HCT116 (cell line): Measurements from ENCODE around the gene DNM3. TPM values are rescaled to one million over a fixed set of nuclear protein-coding genes. Genes with fewer than 3 reads are reported as not detected.

Experiments used
- ATAC-seq: fragments of 200-7000 bp; cut with Tn5 transposase; 2 replicates; pipeline ENCODE4 v1.9.1; 2020; ENCODE audit warnings: mild to moderate bottlenecking, moderate library complexity
- BruUV-seq: library from RNA; stranded (reverse); fragments of 400-500 nt; replicated peaks from 2 replicates; lab custom pipeline; 2021; lab: Mats Ljungman, UMichigan
- CTCF ChIA-PET: fragments of 300-600 bp; sonication (Branson Sonifier 250); formaldehyde crosslinking; loops from one replicate; lab custom pipeline; 2021; ENCODE audit warnings: antibody characterized with exemption; lab: Charles Lee
- POLR2A ChIA-PET: fragments of 300-600, 350-600 bp; sonication (Branson Sonifier 250); formaldehyde crosslinking; loops from one replicate; lab custom pipeline; 2021; ENCODE audit warnings: antibody characterized with exemption; lab: Charles Lee
- RAD21 ChIA-PET, 2 experiments: fragments of 300-600 bp; sonication (Branson Sonifier 250); formaldehyde crosslinking; loops; one replicate each; lab custom pipeline; 2023; ENCODE audit warnings: low total read pairs in 2 of 2; ENCODE audit not compliant: uncharacterized antibody in 2 of 2, unreplicated experiment in 2 of 2, low non-redundant PET in 1 of 2; lab: Charles Lee
- DNase-seq: peaks from one replicate; pipeline ENCODE4 v3.0.0-alpha.2; 2010; ENCODE audit warnings: low read depth, low spot score
- H2AFZ ChIP-seq: fragments of 200-600 bp; shearing (Covaris generic), sonication (generic); 2 replicates; pipeline ENCODE4 v1.6.1; 2017; ENCODE audit warnings: low read depth, mixed run types, mixed read lengths, antibody characterized with exemption, low read length; ENCODE audit not compliant: poor library complexity, severe bottlenecking
- H3K27ac ChIP-seq: 2 replicates; pipeline ENCODE4 v1.5.1; 2012; ENCODE audit warnings: low read depth, low read length
- H3K27me3 ChIP-seq: fragments of 200-600 bp; sonication (generic); 2 replicates; pipeline ENCODE4 v1.6.1; 2016; ENCODE audit warnings: mixed run types, low read length, mixed read lengths; ENCODE audit not compliant: insufficient read depth
- H3K36me3 ChIP-seq, 2 experiments: fragments of 200-500 bp in 1 of 2; fragments of 200-600 bp in 1 of 2; sonication (Bioruptor generic) in 1 of 2; sonication (generic) in 1 of 2; 2 replicates each; pipeline versions ENCODE4 v1.5.1 to v1.6.1; 2014 to 2016; ENCODE audit warnings: low read length in 2 of 2, inconsistent platforms in 1 of 2, mixed read lengths in 1 of 2, mixed run types in 1 of 2; ENCODE audit not compliant: insufficient read depth in 2 of 2, control insufficient read depth in 1 of 2
- H3K4me1 ChIP-seq, 2 experiments: fragments of 200-600 bp in 1 of 2; sonication (generic) in 1 of 2; 2 replicates each; pipeline versions ENCODE4 v1.5.1 to v1.6.1; 2012 to 2017; ENCODE audit warnings: low read length in 2 of 2, inconsistent platforms in 1 of 2, mild to moderate bottlenecking in 1 of 2, mixed read lengths in 1 of 2, mixed run types in 1 of 2, moderate library complexity in 1 of 2; ENCODE audit not compliant: insufficient read depth in 2 of 2, control insufficient read depth in 1 of 2
- H3K4me2 ChIP-seq: fragments of 200-600 bp; sonication (generic); 2 replicates; pipeline ENCODE4 v1.6.1; 2017; ENCODE audit warnings: mixed run types, low read length, mixed read lengths
- H3K4me3 ChIP-seq, 2 experiments: fragments of 200-600 bp in 1 of 2; sonication (generic) in 1 of 2; replicated peaks in 1 of 2; 2 replicates each; pipeline ENCODE4 v1.5.1; 2011 to 2016; ENCODE audit warnings: low read length in 2 of 2, control low read depth in 1 of 2, low read depth in 1 of 2, mild to moderate bottlenecking in 1 of 2, mixed read lengths in 1 of 2, mixed run types in 1 of 2
- H3K79me2 ChIP-seq: fragments of 200-600 bp; sonication (generic); 2 replicates; pipeline ENCODE4 v1.6.1; 2017; ENCODE audit warnings: mild to moderate bottlenecking, mixed run types, low read length, moderate library complexity, mixed read lengths; ENCODE audit not compliant: insufficient read depth
- H3K9ac ChIP-seq: fragments of 200-600 bp; sonication (generic); 2 replicates; pipeline ENCODE4 v1.6.1; 2016; ENCODE audit warnings: low read length, mixed read lengths
- H3K9me2 ChIP-seq: fragments of 200-600 bp; sonication (generic), shearing (Covaris generic); 2 replicates; pipeline ENCODE4 v1.6.1; 2017; ENCODE audit warnings: mixed run types, mild to moderate bottlenecking, moderate library complexity; ENCODE audit not compliant: insufficient read depth
- H3K9me3 ChIP-seq, 2 experiments: fragments of 200-500 bp in 1 of 2; fragments of 200-600 bp in 1 of 2; sonication (Bioruptor generic) in 1 of 2; sonication (generic) in 1 of 2; 2 replicates each; pipeline ENCODE4 v1.6.1; 2014 to 2017; ENCODE audit warnings: low read length in 2 of 2, mixed read lengths in 2 of 2, inconsistent platforms in 1 of 2, low read depth in 1 of 2, mild to moderate bottlenecking in 1 of 2, mixed run types in 1 of 2, moderate library complexity in 1 of 2; ENCODE audit not compliant: control insufficient read depth in 1 of 2, insufficient read depth in 1 of 2
- H4K20me1 ChIP-seq: fragments of 200-600 bp; sonication (generic), shearing (Covaris generic); 2 replicates; pipeline ENCODE4 v1.6.1; 2017; ENCODE audit warnings: mixed run types, mild to moderate bottlenecking, moderate library complexity; ENCODE audit not compliant: insufficient read depth
- EZH2phosphoT487 ChIP-seq: fragments of 200-600 bp; IDR thresholded peaks from 2 replicates; pipeline ENCODE4 v1.6.1; 2018; ENCODE audit warnings: antibody characterized with exemption, borderline replicate concordance
- MAX ChIP-seq: IDR thresholded peaks from 2 replicates; pipeline ENCODE4 v1.6.1; 2012
- REST ChIP-seq: IDR thresholded peaks from 2 replicates; pipeline ENCODE4 v1.6.1; 2012; ENCODE audit warnings: low read depth
- TCF7L2 ChIP-seq: IDR thresholded peaks from 2 replicates; pipeline ENCODE4 v1.7.0; 2011; ENCODE audit warnings: borderline replicate concordance, inconsistent platforms; ENCODE audit not compliant: insufficient read depth, insufficient read length; ENCODE audit errors: extremely low read depth
- intact Hi-C: fragments of 100-400 bp; cut with micrococcal nuclease; formaldehyde crosslinking; loops from 2 replicates; pipeline ENCODE4 v1.10.0; 2022
- total RNA-seq: library from RNA; stranded (reverse); gene quantifications from one replicate; pipeline ENCODE4 v1.2.1, GENCODE V29; 2021; ENCODE audit not compliant: unreplicated experiment

Gene DNM3
- total RNA-seq, 1 experiment from 2014 or later, result 3.1 TPM

- Histone ChIP-seq H4K20me1 (no peaks in the 10 kb centered on the region), H3K9ac (no peak overlapping the region), H3K4me2 (no peak overlapping the region), H3K36me3 (no peaks in the 10 kb centered on the region), H3K4me1 (no peaks in the 10 kb centered on the region), H3K79me2 (no peaks in the 10 kb centered on the region), H3K9me2 (no peaks in the 10 kb centered on the region), H3K27me3 (no peaks in the 10 kb centered on the region), H2AFZ (no peak overlapping the region), H3K9me3 (no peaks in the 10 kb centered on the region), H3K27ac (no peak overlapping the region), H3K4me3 (no peak overlapping the region)
- CTCF ChIA-PET, result no interaction called here
- DNase-seq (no peak), ATAC-seq (no peak)
- BruUV-seq, result no TSS peak
- no peak for TF ChIP-seq EZH2phosphoT487
- RAD21 ChIA-PET, result no interaction called here
- POLR2A ChIA-PET, result no interaction called here
- intact Hi-C loops, result no loop called here
Measured at GRCh38 chr1:172167796-172168596, 326.7 kb downstream of the DNM3 start.

GRCh38 chr1:172168597-172168872 lies 327.2 kb downstream of the DNM3 start:
- Histone ChIP-seq H3K9ac (no peak overlapping the region), H3K36me3 (no peaks in the 10 kb centered on the region), H3K9me3 (no peaks in the 10 kb centered on the region), H4K20me1 (no peaks in the 10 kb centered on the region), H3K9me2 (no peaks in the 10 kb centered on the region), H3K27me3 (no peaks in the 10 kb centered on the region), H3K4me3 (no peak overlapping the region), H3K4me1 (no peaks in the 10 kb centered on the region), H3K27ac (no peak overlapping the region), H2AFZ (no peak overlapping the region), H3K79me2 (no peaks in the 10 kb centered on the region), H3K4me2 (no peak overlapping the region)
- DNase-seq (no peak), ATAC-seq (no peak)
- no TSS peak for BruUV-seq
- CTCF ChIA-PET, result no interaction called here
- intact Hi-C loops, result no loop called here
- POLR2A ChIA-PET, result no interaction called here
- TF ChIP-seq TCF7L2 (no peak), MAX (no peak), REST (no peak)
- RAD21 ChIA-PET, result no interaction called here
